Tibial nerve (tissue), 4 donors: ENCODE data around the gene ISY1.

Source experiments
- CTCF ChIP-seq, 5 experiments: fragments of 200-600 bp in 3 of 5; fragments of 450-650 bp in 2 of 5; sonication (generic) in 3 of 5; IDR thresholded peaks; one replicate each; pipeline ENCODE4 v1.5.1; 2016 to 2019; ENCODE audit warnings: antibody characterized with exemption in 5 of 5, mild to moderate bottlenecking in 3 of 5, moderate library complexity in 2 of 5
- EP300 ChIP-seq, 2 donors: sonication (generic); formaldehyde crosslinking; IDR thresholded peaks; one replicate each; pipeline ENCODE4 v1.6.1; 2017; ENCODE audit warnings: antibody characterized with exemption in 2 of 2, mild to moderate bottlenecking in 1 of 2

GRCh38 chr3:129132097-129132866, 28.6 kb downstream of the ISY1 start:
- TF ChIP-seq CTCF (IDR thresholded peaks at IDR 0.05): no peak
- TF ChIP-seq EP300 (IDR thresholded peaks at IDR 0.05): no peak
